ENCODE data around the gene RAB36. TPM values are rescaled to one million over a fixed set of nuclear protein-coding genes. Genes with fewer than 3 reads are reported as not detected.

Gene RAB36
- total and polyA plus RNA-seq, 7 donors: 0.05 to 0.56 (median 0.23) TPM; not detected in 1

DNA sequence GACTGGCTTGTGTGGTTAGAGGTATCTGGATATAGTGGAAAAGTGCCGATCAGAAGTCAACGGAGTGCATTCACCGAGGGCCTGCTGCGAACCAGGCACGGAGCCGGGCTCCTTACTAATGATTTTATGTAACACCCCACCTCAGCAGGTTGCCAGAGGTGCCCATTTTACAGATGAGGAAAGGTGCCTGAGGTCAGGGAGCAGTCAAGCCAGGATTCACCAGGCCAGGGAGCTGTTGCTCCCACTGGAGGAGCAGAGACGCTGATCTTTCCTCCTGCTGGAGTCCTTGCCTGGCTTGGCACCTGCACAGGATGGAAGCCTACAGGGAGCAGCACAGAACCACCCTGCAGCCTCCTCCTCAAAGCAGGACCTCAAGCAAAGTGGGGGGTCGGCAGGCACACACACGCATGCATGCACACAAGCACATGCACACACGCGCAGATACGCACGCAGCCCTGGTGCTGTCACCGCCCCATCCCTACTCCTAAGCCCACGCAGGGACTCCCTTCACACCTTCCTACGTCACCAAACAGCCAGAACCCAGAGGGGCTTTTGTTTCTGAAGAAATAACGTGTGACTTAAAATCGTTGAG, 19.7 kb upstream of the RAB36 start:
- intact Hi-C loops (cut with DNase I): no loop called here
- no peak for DNase-seq
- WGBS, 3 donors: 78 to 88% (median 82%) methylated on average over 18 of the region's 18 CpGs

DNA sequence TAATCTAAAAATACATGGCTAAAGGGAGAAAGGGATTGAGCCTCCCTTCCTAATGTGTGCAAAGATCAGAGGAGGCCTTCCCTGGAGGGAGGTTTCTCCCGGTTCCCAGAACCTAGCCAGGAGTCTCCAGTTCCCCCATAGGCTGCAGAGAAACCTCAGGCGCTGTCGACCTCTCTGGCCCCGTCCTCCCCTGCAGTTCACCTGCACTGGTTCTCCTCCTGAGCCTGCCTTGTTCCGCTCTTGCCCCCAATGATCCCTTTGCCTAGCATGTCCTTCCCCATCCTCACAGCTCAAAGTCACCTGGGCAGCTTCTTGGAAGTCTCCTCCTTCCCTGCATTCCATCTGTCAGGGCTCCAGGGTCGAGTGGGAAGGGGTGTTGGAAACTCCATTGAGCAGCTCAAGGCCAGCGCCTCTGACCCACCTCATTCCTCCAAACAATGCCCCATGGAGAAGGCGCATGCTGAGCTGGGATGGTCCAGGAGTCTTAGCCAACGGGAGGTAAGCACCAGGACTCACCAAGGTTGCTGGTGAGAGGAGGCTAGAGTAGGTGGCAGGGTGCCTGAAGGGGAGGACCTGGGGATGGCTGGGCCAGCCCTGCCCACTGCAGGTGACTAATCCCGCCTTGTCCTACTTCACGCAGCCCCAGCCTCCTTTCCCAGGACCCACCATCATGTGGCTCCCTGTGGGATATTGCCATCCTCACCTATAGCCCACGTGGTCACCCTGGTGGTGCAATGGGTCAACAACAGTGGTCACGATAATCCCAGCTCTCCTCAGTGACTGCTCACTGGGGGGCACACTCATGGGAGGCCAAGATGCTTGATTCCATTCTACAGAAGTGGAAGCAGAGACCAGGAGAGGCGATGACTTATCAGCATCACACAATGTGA, 18.9 kb upstream of the RAB36 start:
- intact Hi-C loops (cut with DNase I): no loop called here

More for the DNA sequence above, 19.7 kb upstream of the RAB36 start:
- H3K27me3 ChIP-seq (ENCODE audit: insufficient read depth in 3 of 3, low read length in 2 of 3): no peaks in the 10 kb centered on the region
- no peaks in the 10 kb centered on the region for H3K9me3 ChIP-seq
- H3K36me3 ChIP-seq (ENCODE audit: insufficient read depth in 1 of 2, low read depth in 1 of 2): no peaks in the 10 kb centered on the region
- H3K4me1 ChIP-seq: no peaks in the 10 kb centered on the region
- TF ChIP-seq, protein P1, sequence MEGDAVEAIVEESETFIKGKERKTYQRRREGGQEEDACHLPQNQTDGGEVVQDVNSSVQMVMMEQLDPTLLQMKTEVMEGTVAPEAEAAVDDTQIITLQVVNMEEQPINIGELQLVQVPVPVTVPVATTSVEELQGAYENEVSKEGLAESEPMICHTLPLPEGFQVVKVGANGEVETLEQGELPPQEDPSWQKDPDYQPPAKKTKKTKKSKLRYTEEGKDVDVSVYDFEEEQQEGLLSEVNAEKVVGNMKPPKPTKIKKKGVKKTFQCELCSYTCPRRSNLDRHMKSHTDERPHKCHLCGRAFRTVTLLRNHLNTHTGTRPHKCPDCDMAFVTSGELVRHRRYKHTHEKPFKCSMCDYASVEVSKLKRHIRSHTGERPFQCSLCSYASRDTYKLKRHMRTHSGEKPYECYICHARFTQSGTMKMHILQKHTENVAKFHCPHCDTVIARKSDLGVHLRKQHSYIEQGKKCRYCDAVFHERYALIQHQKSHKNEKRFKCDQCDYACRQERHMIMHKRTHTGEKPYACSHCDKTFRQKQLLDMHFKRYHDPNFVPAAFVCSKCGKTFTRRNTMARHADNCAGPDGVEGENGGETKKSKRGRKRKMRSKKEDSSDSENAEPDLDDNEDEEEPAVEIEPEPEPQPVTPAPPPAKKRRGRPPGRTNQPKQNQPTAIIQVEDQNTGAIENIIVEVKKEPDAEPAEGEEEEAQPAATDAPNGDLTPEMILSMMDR (IDR thresholded peaks at IDR 0.05): no peak
- no peak overlapping the region for H3K4me3 ChIP-seq
- ATAC-seq: no peak
- H3K27ac ChIP-seq: no peak overlapping the region

DNA sequence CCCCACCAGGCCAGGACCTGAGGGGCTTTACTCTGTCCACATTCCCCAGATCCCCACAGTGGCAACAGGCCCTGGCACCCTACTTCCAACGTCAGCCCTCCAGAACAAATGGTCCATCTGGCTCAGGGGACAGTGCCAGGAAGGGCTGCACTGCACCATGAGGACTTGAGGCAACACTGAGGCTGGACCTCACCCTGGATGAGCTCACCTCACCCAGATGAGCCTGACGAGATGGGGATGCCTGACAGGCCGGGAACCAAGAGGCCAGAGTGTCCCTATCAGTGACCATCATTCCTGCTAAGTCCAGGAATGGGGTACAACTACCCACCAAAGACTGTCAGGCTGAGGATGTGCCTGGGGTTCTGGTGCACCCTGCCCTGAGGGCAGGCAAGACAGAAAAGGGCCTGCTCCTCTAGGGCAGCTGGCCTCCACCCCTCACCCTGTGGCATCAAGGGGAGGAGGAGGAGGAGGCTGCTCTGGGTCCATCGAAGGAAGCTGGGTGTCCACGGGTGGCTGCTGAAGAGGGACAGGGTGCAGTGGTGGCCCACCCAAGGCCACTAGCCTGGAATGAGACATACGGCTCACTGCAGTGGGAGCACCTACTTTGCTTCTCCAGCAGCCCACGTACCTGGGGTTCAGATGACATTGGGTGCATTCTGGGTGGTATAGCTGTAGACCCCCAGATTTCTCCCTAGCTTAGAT, 18.1 kb upstream of the RAB36 start:
- TF ChIP-seq, protein P1 (IDR thresholded peaks at IDR 0.05): no peak
- Histone ChIP-seq H3K36me3 (ENCODE audit: insufficient read depth in 1 of 2, low read depth in 1 of 2) (no peaks in the 10 kb centered on the region), H3K4me1 (no peaks in the 10 kb centered on the region), H3K4me3 (no peak overlapping the region), H3K27ac (no peak overlapping the region), H3K9me3 (no peaks in the 10 kb centered on the region), H3K27me3 (ENCODE audit: insufficient read depth in 3 of 3, low read length in 2 of 3) (no peaks in the 10 kb centered on the region)
- ATAC-seq: no peak
- no peak for DNase-seq
- WGBS, 3 donors: 62 to 84% (median 69%) methylated on average over 7 of the region's 7 CpGs
- intact Hi-C loops (cut with DNase I): no loop called here

More for the DNA sequence above, 18.9 kb upstream of the RAB36 start:
- no peaks in the 10 kb centered on the region for H3K36me3 ChIP-seq (ENCODE audit: insufficient read depth in 1 of 2, low read depth in 1 of 2)
- ATAC-seq: no peak
- H3K27me3 ChIP-seq (ENCODE audit: insufficient read depth in 3 of 3, low read length in 2 of 3): no peaks in the 10 kb centered on the region
- TF ChIP-seq, protein P1 (IDR thresholded peaks at IDR 0.05): no peak
- peak in 1 of 2 donors; percentile 38 for DNase-seq
- no peak overlapping the region for H3K27ac ChIP-seq
- no peaks in the 10 kb centered on the region for H3K4me1 ChIP-seq
- H3K9me3 ChIP-seq: no peaks in the 10 kb centered on the region
- no peak overlapping the region for H3K4me3 ChIP-seq
- WGBS, 3 donors: 83 to 88% (median 87%) methylated on average over 14 of the region's 14 CpGs

- no peaks in the 10 kb centered on the region for H3K4me1 ChIP-seq
- DNase-seq: peak in 1 of 2 donors; percentile 27
- no peak overlapping the region for H3K4me3 ChIP-seq
- intact Hi-C loops (cut with DNase I): loop anchor here (1.0 to 2.0 kb wide), 2 partner anchors 168 to 171 kb away; no protein-coding TSS in a partner anchor
- WGBS, 3 donors: 30 to 59% (median 41%) methylated on average over 9 of the region's 9 CpGs
- H3K36me3 ChIP-seq (ENCODE audit: insufficient read depth in 1 of 2, low read depth in 1 of 2): no peaks in the 10 kb centered on the region
- H3K27ac ChIP-seq: no peak overlapping the region
- TF ChIP-seq, protein P1 (IDR thresholded peaks at IDR 0.05): no peak
- no peaks in the 10 kb centered on the region for H3K27me3 ChIP-seq (ENCODE audit: insufficient read depth in 3 of 3, low read length in 2 of 3)
- no peak for ATAC-seq
- no peaks in the 10 kb centered on the region for H3K9me3 ChIP-seq
Measured at GRCh38 chr22:23127788-23128187, 17.5 kb upstream of the RAB36 start.

Data from psoas muscle (tissue), 8 donors.